Measurements from ENCODE around the gene SGTA.
A peak's percentile ranks its signal among the peaks of the same experiment; 100 is the strongest.

SGTA gene

DNA sequence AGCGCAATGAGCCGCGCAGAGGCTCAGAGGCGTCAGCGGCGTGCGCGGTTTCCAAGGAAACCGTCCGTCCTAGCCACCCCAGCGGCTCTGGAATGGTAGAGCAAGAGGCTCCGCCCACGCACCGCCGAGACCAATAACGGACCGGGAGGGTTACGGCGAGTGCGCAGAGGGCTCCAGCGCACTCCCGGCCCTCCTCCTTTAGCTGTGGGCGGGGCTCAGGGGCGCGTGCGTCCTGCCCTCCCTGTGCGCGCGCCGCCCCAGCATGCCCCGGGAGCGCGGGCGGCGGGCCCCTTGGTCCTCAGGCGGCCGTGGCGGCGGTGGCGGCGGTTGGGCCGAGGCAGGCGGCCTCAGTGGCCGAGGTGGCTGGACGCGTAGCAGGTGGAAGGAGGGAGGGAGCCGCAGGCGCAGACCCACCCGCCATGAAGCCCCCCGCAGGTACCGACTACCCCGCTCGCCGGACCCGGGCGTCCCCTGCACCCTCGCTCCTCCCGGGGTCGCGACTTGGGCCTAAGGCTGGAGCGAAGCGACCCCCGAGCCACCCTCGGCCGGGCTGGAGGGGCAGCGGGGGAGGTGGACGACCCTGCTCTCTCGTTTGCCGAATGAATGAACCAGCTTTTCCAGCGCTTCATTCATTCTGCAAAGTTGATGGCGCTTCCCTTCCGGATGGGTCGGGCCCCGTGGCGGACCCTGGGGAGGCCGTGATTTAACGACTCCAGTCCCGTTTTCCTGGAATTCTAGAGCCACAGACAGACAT is 2.3 kb upstream of the SGTA start, which contains the start of gene THOP1 (continued):
- TF ChIP-seq, protein P1, sequence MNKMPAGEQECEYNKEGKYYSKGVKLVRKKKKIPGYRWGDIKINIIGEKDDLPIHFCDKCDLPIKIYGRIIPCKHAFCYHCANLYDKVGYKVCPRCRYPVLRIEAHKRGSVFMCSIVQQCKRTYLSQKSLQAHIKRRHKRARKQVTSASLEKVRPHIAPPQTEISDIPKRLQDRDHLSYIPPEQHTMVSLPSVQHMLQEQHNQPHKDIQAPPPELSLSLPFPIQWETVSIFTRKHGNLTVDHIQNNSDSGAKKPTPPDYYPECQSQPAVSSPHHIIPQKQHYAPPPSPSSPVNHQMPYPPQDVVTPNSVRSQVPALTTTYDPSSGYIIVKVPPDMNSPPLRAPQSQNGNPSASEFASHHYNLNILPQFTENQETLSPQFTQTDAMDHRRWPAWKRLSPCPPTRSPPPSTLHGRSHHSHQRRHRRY (tag by site-specific recombination; IDR thresholded peaks at IDR 0.05), result no peak
- TF ChIP-seq ZNF19 (tag by site-specific recombination; IDR thresholded peaks at IDR 0.05; ENCODE audit: low read depth) (no peak), GLIS2 (tag by site-specific recombination; IDR thresholded peaks at IDR 0.05) (0 out of 2 replicates have a peak, but pooled peaks have one; percentile 12), ZNF670 (tag by site-specific recombination; IDR thresholded peaks at IDR 0.05; ENCODE audit: low read depth) (no peak), ZBTB48 (tag by site-specific recombination; IDR thresholded peaks at IDR 0.05) (peak; percentile 19; the same call in 1 of the 2 replicates), ZNF660 (tag by site-specific recombination; IDR thresholded peaks at IDR 0.05) (peak; percentile 61), ZNF707 (tag by site-specific recombination; IDR thresholded peaks at IDR 0.05) (no peak), IKZF3 (tag by site-specific recombination; IDR thresholded peaks at IDR 0.05) (no peak), ZNF473 (tag by site-specific recombination; IDR thresholded peaks at IDR 0.05) (no peak), MYNN (tag by site-specific recombination; IDR thresholded peaks at IDR 0.05; ENCODE audit: borderline replicate concordance) (no peak), ZNF10 (tag by site-specific recombination; IDR thresholded peaks at IDR 0.05) (no peak), ZNF626 (tag by site-specific recombination; IDR thresholded peaks at IDR 0.05) (no peak), ZNF335 (tag by site-specific recombination; conservative IDR thresholded peaks at IDR 0.05) (no peak; the same call in 1 of the 2 replicates), ZNF140 (tag by site-specific recombination; IDR thresholded peaks at IDR 0.05) (no peak), ZXDB (tag by site-specific recombination; IDR thresholded peaks at IDR 0.05) (peak; percentile 53; the same call in 1 of the 2 replicates), ZNF558 (tag by site-specific recombination; IDR thresholded peaks at IDR 0.05) (no peak), ZNF202 (tag by site-specific recombination; IDR thresholded peaks at IDR 0.05; ENCODE audit: borderline replicate concordance) (no peak), ZNF785 (tag by site-specific recombination; IDR thresholded peaks at IDR 0.05) (no peak), ZNF248 (tag by site-specific recombination; IDR thresholded peaks at IDR 0.05) (no peak), SP7 (tag by site-specific recombination; IDR thresholded peaks at IDR 0.05) (no peak), ZNF837 (tag by site-specific recombination; IDR thresholded peaks at IDR 0.05) (no peak), ZNF510 (tag by site-specific recombination; IDR thresholded peaks at IDR 0.05; ENCODE audit: insufficient replicate concordance) (no peak), ZNF768 (tag by site-specific recombination; IDR thresholded peaks at IDR 0.05) (no peak), ZSCAN30 (tag by site-specific recombination; IDR thresholded peaks at IDR 0.05) (peak; percentile 76), ZNF701 (tag by site-specific recombination; IDR thresholded peaks at IDR 0.05) (no peak), OVOL3 (tag by site-specific recombination; IDR thresholded peaks at IDR 0.05) (no peak), ZNF184 (tag by site-specific recombination; IDR thresholded peaks at IDR 0.05) (no peak), KLF10 (tag by site-specific recombination; IDR thresholded peaks at IDR 0.05) (0 out of 2 replicates have a peak, but pooled peaks have one; percentile 44)
- TF ChIP-seq, protein P2, sequence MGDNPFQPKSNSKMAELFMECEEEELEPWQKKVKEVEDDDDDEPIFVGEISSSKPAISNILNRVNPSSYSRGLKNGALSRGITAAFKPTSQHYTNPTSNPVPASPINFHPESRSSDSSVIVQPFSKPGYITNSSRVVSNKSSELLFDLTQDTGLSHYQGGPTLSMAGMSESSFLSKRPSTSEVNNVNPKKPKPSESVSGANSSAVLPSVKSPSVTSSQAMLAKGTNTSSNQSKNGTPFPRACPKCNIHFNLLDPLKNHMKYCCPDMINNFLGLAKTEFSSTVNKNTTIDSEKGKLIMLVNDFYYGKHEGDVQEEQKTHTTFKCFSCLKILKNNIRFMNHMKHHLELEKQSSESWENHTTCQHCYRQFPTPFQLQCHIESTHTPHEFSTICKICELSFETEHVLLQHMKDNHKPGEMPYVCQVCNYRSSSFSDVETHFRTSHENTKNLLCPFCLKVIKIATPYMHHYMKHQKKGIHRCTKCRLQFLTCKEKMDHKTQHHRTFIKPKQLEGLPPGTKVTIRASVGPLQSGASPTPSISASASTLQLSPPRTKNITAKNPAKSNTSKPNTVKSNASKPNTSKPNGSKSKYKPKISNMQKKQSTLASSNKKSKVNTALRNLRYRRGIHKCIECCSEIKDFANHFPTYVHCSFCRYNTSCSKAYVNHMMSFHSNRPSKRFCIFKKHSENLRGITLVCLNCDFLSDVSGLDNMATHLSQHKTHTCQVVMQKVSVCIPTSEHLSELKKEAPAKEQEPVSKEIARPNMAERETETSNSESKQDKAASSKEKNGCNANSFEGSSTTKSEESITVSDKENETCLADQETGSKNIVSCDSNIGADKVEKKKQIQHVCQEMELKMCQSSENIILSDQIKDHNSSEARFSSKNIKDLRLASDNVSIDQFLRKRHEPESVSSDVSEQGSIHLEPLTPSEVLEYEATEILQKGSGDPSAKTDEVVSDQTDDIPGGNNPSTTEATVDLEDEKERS (tag by site-specific recombination; IDR thresholded peaks at IDR 0.05), result no peak
- TF ChIP-seq, protein P3, sequence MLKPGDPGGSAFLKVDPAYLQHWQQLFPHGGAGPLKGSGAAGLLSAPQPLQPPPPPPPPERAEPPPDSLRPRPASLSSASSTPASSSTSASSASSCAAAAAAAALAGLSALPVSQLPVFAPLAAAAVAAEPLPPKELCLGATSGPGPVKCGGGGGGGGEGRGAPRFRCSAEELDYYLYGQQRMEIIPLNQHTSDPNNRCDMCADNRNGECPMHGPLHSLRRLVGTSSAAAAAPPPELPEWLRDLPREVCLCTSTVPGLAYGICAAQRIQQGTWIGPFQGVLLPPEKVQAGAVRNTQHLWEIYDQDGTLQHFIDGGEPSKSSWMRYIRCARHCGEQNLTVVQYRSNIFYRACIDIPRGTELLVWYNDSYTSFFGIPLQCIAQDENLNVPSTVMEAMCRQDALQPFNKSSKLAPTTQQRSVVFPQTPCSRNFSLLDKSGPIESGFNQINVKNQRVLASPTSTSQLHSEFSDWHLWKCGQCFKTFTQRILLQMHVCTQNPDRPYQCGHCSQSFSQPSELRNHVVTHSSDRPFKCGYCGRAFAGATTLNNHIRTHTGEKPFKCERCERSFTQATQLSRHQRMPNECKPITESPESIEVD (tag by site-specific recombination; IDR thresholded peaks at IDR 0.05), result no peak
- TF ChIP-seq, protein P4, sequence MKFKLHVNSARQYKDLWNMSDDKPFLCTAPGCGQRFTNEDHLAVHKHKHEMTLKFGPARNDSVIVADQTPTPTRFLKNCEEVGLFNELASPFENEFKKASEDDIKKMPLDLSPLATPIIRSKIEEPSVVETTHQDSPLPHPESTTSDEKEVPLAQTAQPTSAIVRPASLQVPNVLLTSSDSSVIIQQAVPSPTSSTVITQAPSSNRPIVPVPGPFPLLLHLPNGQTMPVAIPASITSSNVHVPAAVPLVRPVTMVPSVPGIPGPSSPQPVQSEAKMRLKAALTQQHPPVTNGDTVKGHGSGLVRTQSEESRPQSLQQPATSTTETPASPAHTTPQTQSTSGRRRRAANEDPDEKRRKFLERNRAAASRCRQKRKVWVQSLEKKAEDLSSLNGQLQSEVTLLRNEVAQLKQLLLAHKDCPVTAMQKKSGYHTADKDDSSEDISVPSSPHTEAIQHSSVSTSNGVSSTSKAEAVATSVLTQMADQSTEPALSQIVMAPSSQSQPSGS (tag by site-specific recombination; IDR thresholded peaks at IDR 0.05; ENCODE audit: low read depth), result no peak
- TF ChIP-seq, protein P5, sequence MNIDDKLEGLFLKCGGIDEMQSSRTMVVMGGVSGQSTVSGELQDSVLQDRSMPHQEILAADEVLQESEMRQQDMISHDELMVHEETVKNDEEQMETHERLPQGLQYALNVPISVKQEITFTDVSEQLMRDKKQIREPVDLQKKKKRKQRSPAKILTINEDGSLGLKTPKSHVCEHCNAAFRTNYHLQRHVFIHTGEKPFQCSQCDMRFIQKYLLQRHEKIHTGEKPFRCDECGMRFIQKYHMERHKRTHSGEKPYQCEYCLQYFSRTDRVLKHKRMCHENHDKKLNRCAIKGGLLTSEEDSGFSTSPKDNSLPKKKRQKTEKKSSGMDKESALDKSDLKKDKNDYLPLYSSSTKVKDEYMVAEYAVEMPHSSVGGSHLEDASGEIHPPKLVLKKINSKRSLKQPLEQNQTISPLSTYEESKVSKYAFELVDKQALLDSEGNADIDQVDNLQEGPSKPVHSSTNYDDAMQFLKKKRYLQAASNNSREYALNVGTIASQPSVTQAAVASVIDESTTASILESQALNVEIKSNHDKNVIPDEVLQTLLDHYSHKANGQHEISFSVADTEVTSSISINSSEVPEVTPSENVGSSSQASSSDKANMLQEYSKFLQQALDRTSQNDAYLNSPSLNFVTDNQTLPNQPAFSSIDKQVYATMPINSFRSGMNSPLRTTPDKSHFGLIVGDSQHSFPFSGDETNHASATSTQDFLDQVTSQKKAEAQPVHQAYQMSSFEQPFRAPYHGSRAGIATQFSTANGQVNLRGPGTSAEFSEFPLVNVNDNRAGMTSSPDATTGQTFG (tag by site-specific recombination; IDR thresholded peaks at IDR 0.05; ENCODE audit: borderline replicate concordance), result no peak
